GM12873 (cell line): ENCODE measurements around the gene TNN.

ENCODE experiments used
- CTCF ChIP-seq: IDR thresholded peaks from 2 replicates; pipeline ENCODE4 v1.5.1; 2012; ENCODE audit warnings: low read depth, mild to moderate bottlenecking, moderate library complexity, low read length, control low read depth; ENCODE audit not compliant: insufficient read depth; ENCODE audit errors: missing control alignments

Gene TNN

GRCh38 chr1:175195281-175195680 is 127.6 kb downstream of the TNN start:
- TF ChIP-seq CTCF: no peak

GRCh38 chr1:175195798-175196197 is 128.2 kb downstream of the TNN start:
- TF ChIP-seq CTCF: no peak

- TF ChIP-seq CTCF: no peak
Measured at GRCh38 chr1:175197531-175197930, 129.9 kb downstream of the TNN start.
